HCT116 (cell line): ENCODE results near the gene INPP4A. TPM values are rescaled to one million over a fixed set of nuclear protein-coding genes. Genes with fewer than 3 reads are reported as not detected.

ENCODE experiments used
- ATAC-seq: fragments of 200-7000 bp; cut with Tn5 transposase; 2 replicates; pipeline ENCODE4 v1.9.1; 2020; ENCODE audit warnings: mild to moderate bottlenecking, moderate library complexity
- BruUV-seq: library from RNA; stranded (reverse); fragments of 400-500 nt; replicated peaks from 2 replicates; lab custom pipeline; 2021; lab: Mats Ljungman, UMichigan
- CTCF ChIA-PET: fragments of 300-600 bp; sonication (Branson Sonifier 250); formaldehyde crosslinking; loops from one replicate; lab custom pipeline; 2021; ENCODE audit warnings: antibody characterized with exemption; lab: Charles Lee
- POLR2A ChIA-PET: fragments of 300-600, 350-600 bp; sonication (Branson Sonifier 250); formaldehyde crosslinking; loops from one replicate; lab custom pipeline; 2021; ENCODE audit warnings: antibody characterized with exemption; lab: Charles Lee
- RAD21 ChIA-PET, 2 experiments: fragments of 300-600 bp; sonication (Branson Sonifier 250); formaldehyde crosslinking; loops; one replicate each; lab custom pipeline; 2023; ENCODE audit warnings: low total read pairs in 2 of 2; ENCODE audit not compliant: uncharacterized antibody in 2 of 2, unreplicated experiment in 2 of 2, low non-redundant PET in 1 of 2; lab: Charles Lee
- DNase-seq: peaks from one replicate; pipeline ENCODE4 v3.0.0-alpha.2; 2010; ENCODE audit warnings: low read depth, low spot score
- H2AFZ ChIP-seq: fragments of 200-600 bp; shearing (Covaris generic), sonication (generic); 2 replicates; pipeline ENCODE4 v1.6.1; 2017; ENCODE audit warnings: low read depth, mixed run types, mixed read lengths, antibody characterized with exemption, low read length; ENCODE audit not compliant: poor library complexity, severe bottlenecking
- H3K27ac ChIP-seq: 2 replicates; pipeline ENCODE4 v1.5.1; 2012; ENCODE audit warnings: low read depth, low read length
- H3K27me3 ChIP-seq: fragments of 200-600 bp; sonication (generic); 2 replicates; pipeline ENCODE4 v1.6.1; 2016; ENCODE audit warnings: mixed run types, low read length, mixed read lengths; ENCODE audit not compliant: insufficient read depth
- H3K36me3 ChIP-seq, 2 experiments: fragments of 200-500 bp in 1 of 2; fragments of 200-600 bp in 1 of 2; sonication (Bioruptor generic) in 1 of 2; sonication (generic) in 1 of 2; 2 replicates each; pipeline versions ENCODE4 v1.5.1 to v1.6.1; 2014 to 2016; ENCODE audit warnings: low read length in 2 of 2, inconsistent platforms in 1 of 2, mixed read lengths in 1 of 2, mixed run types in 1 of 2; ENCODE audit not compliant: insufficient read depth in 2 of 2, control insufficient read depth in 1 of 2
- H3K4me1 ChIP-seq, 2 experiments: fragments of 200-600 bp in 1 of 2; sonication (generic) in 1 of 2; 2 replicates each; pipeline versions ENCODE4 v1.5.1 to v1.6.1; 2012 to 2017; ENCODE audit warnings: low read length in 2 of 2, inconsistent platforms in 1 of 2, mild to moderate bottlenecking in 1 of 2, mixed read lengths in 1 of 2, mixed run types in 1 of 2, moderate library complexity in 1 of 2; ENCODE audit not compliant: insufficient read depth in 2 of 2, control insufficient read depth in 1 of 2
- H3K4me2 ChIP-seq: fragments of 200-600 bp; sonication (generic); 2 replicates; pipeline ENCODE4 v1.6.1; 2017; ENCODE audit warnings: mixed run types, low read length, mixed read lengths
- H3K4me3 ChIP-seq, 2 experiments: fragments of 200-600 bp in 1 of 2; sonication (generic) in 1 of 2; replicated peaks in 1 of 2; 2 replicates each; pipeline ENCODE4 v1.5.1; 2011 to 2016; ENCODE audit warnings: low read length in 2 of 2, control low read depth in 1 of 2, low read depth in 1 of 2, mild to moderate bottlenecking in 1 of 2, mixed read lengths in 1 of 2, mixed run types in 1 of 2
- H3K79me2 ChIP-seq: fragments of 200-600 bp; sonication (generic); 2 replicates; pipeline ENCODE4 v1.6.1; 2017; ENCODE audit warnings: mild to moderate bottlenecking, mixed run types, low read length, moderate library complexity, mixed read lengths; ENCODE audit not compliant: insufficient read depth
- H3K9ac ChIP-seq: fragments of 200-600 bp; sonication (generic); 2 replicates; pipeline ENCODE4 v1.6.1; 2016; ENCODE audit warnings: low read length, mixed read lengths
- H3K9me2 ChIP-seq: fragments of 200-600 bp; sonication (generic), shearing (Covaris generic); 2 replicates; pipeline ENCODE4 v1.6.1; 2017; ENCODE audit warnings: mixed run types, mild to moderate bottlenecking, moderate library complexity; ENCODE audit not compliant: insufficient read depth
- H3K9me3 ChIP-seq, 2 experiments: fragments of 200-500 bp in 1 of 2; fragments of 200-600 bp in 1 of 2; sonication (Bioruptor generic) in 1 of 2; sonication (generic) in 1 of 2; 2 replicates each; pipeline ENCODE4 v1.6.1; 2014 to 2017; ENCODE audit warnings: low read length in 2 of 2, mixed read lengths in 2 of 2, inconsistent platforms in 1 of 2, low read depth in 1 of 2, mild to moderate bottlenecking in 1 of 2, mixed run types in 1 of 2, moderate library complexity in 1 of 2; ENCODE audit not compliant: control insufficient read depth in 1 of 2, insufficient read depth in 1 of 2
- H4K20me1 ChIP-seq: fragments of 200-600 bp; sonication (generic), shearing (Covaris generic); 2 replicates; pipeline ENCODE4 v1.6.1; 2017; ENCODE audit warnings: mixed run types, mild to moderate bottlenecking, moderate library complexity; ENCODE audit not compliant: insufficient read depth
- CEBPB ChIP-seq: IDR thresholded peaks from 2 replicates; pipeline ENCODE4 v1.6.1; 2012; ENCODE audit warnings: low read depth
- EZH2 ChIP-seq: fragments of 200-600 bp; sonication (generic); IDR thresholded peaks from 2 replicates; pipeline ENCODE4 v1.6.1; 2017; ENCODE audit warnings: antibody characterized with exemption, mixed run types
- JUND ChIP-seq: IDR thresholded peaks from 2 replicates; pipeline ENCODE4 v1.6.1; 2012
- POLR2AphosphoS5 ChIP-seq: IDR thresholded peaks from 2 replicates; pipeline ENCODE4 v1.6.1; 2011; ENCODE audit warnings: mild to moderate bottlenecking, low read depth, low read length, moderate library complexity
- RAD21 ChIP-seq: IDR thresholded peaks from 2 replicates; pipeline ENCODE4 v1.6.1; 2012; ENCODE audit warnings: low read depth, mild to moderate bottlenecking
- REST ChIP-seq: IDR thresholded peaks from 2 replicates; pipeline ENCODE4 v1.6.1; 2012; ENCODE audit warnings: low read depth
- SIN3A ChIP-seq: IDR thresholded peaks from 2 replicates; pipeline ENCODE4 v1.6.1; 2012; ENCODE audit warnings: low read depth
- SP1 ChIP-seq: IDR thresholded peaks from 2 replicates; pipeline ENCODE4 v1.6.1; 2012; ENCODE audit warnings: low read depth
- intact Hi-C: fragments of 100-400 bp; cut with micrococcal nuclease; formaldehyde crosslinking; loops from 2 replicates; pipeline ENCODE4 v1.10.0; 2022
- total RNA-seq: library from RNA; stranded (reverse); gene quantifications from one replicate; pipeline ENCODE4 v1.2.1, GENCODE V29; 2021; ENCODE audit not compliant: unreplicated experiment
- TF ChIP-seq, protein P1 (sequence below): IDR thresholded peaks from 2 replicates; pipeline ENCODE4 v1.6.1; 2012
- TF ChIP-seq, protein P2 (sequence below): IDR thresholded peaks from 2 replicates; pipeline ENCODE4 v1.6.1; 2011; ENCODE audit warnings: mild to moderate bottlenecking, low read length, moderate library complexity; ENCODE audit not compliant: insufficient replicate concordance; ENCODE audit errors: extremely low read depth

Gene INPP4A
- total RNA-seq, 1 experiment from 2014 or later: 18.5 TPM

DNA sequence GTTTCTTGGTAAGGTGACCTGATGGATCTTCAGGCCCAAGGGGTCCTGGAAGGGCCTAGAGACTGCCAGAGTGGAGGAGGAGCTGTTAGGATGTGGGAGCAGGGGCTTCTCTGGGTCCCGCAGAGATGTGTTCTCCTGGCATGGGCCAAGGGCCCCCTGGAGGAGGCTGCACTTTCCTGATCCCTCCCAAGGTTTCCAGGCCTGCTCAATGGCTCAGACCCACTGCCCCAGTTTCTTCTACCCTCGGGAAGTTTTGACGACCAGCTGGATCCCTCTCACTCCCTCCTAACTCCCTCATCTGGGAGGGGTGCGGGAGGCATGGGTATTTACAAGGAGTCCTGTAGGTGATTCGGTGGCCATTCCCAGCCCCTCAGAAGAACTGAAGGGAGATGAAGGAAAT, 127.6 kb downstream of the INPP4A start:
- ChIA-PET CTCF (no interaction called here), RAD21 (no interaction called here), POLR2A (no interaction called here)
- Histone ChIP-seq H3K4me1 (no peaks in the 10 kb centered on the region), H3K79me2 (no peaks in the 10 kb centered on the region), H3K27ac (no peak overlapping the region), H3K36me3 (peaks cover 0 to 10% of the 10 kb centered on the region in 2 experiments; a peak in 1 of 4 replicates), H3K4me2 (no peak overlapping the region), H3K9me2 (no peaks in the 10 kb centered on the region), H3K27me3 (no peaks in the 10 kb centered on the region), H3K9ac (no peak overlapping the region), H4K20me1 (no peaks in the 10 kb centered on the region), H2AFZ (no peak overlapping the region), H3K9me3 (no peaks in the 10 kb centered on the region), H3K4me3 (no peak overlapping the region)
- intact Hi-C loops: no loop called here
- TF ChIP-seq CEBPB (no peak), REST (no peak), EZH2 (no peak), POLR2AphosphoS5 (no peak), SP1 (no peak), JUND (no peak), RAD21 (no peak), SIN3A (no peak)
- TF ChIP-seq, protein P1, sequence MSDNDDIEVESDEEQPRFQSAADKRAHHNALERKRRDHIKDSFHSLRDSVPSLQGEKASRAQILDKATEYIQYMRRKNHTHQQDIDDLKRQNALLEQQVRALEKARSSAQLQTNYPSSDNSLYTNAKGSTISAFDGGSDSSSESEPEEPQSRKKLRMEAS: no peak
- TF ChIP-seq, protein P2, sequence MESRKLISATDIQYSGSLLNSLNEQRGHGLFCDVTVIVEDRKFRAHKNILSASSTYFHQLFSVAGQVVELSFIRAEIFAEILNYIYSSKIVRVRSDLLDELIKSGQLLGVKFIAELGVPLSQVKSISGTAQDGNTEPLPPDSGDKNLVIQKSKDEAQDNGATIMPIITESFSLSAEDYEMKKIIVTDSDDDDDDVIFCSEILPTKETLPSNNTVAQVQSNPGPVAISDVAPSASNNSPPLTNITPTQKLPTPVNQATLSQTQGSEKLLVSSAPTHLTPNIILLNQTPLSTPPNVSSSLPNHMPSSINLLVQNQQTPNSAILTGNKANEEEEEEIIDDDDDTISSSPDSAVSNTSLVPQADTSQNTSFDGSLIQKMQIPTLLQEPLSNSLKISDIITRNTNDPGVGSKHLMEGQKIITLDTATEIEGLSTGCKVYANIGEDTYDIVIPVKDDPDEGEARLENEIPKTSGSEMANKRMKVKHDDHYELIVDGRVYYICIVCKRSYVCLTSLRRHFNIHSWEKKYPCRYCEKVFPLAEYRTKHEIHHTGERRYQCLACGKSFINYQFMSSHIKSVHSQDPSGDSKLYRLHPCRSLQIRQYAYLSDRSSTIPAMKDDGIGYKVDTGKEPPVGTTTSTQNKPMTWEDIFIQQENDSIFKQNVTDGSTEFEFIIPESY: no peak
- ATAC-seq (no peak), DNase-seq (no peak)
- BruUV-seq: no TSS peak
